Hepatocyte (in vitro differentiated cells): ENCODE data around the gene SLF1. TPM values are rescaled to one million over a fixed set of nuclear protein-coding genes. Genes with fewer than 3 reads are reported as not detected.

Experiments
- DNase-seq: peaks from one replicate; pipeline ENCODE4 v3.0.0-alpha.2; 2016; ENCODE audit warnings: low spot score
- H2AFZ ChIP-seq: fragments of 200-600 bp; sonication (generic); 2 replicates; pipeline ENCODE4 v1.6.0; 2016; ENCODE audit warnings: antibody characterized with exemption, mild to moderate bottlenecking
- H3K27ac ChIP-seq: fragments of 200-600 bp; sonication (generic); 2 replicates; pipeline ENCODE4 v1.5.1; 2016; ENCODE audit warnings: mild to moderate bottlenecking
- H3K27me3 ChIP-seq: fragments of 200-600 bp; sonication (generic); 2 replicates; pipeline ENCODE4 v1.6.1; 2016
- H3K36me3 ChIP-seq: fragments of 200-600 bp; sonication (generic); replicated peaks from 2 replicates; pipeline ENCODE4 v1.5.1; 2016; ENCODE audit warnings: low read depth; ENCODE audit not compliant: insufficient read depth
- H3K4me1 ChIP-seq: fragments of 200-600 bp; sonication (generic); 2 replicates; pipeline ENCODE4 v1.5.1; 2016; ENCODE audit warnings: mild to moderate bottlenecking, moderate library complexity; ENCODE audit not compliant: insufficient read depth
- H3K4me2 ChIP-seq: fragments of 200-600 bp; sonication (generic); 2 replicates; pipeline ENCODE4 v1.6.0; 2016
- H3K4me3 ChIP-seq: fragments of 200-600 bp; sonication (generic); 2 replicates; pipeline ENCODE4 v1.5.1; 2016; ENCODE audit warnings: mild to moderate bottlenecking
- H3K79me2 ChIP-seq: fragments of 200-600 bp; sonication (generic); 2 replicates; pipeline ENCODE4 v1.6.0; 2017; ENCODE audit warnings: mild to moderate bottlenecking
- H3K9me2 ChIP-seq: fragments of 200-600 bp; sonication (generic); replicated peaks from 2 replicates; pipeline ENCODE4 v1.6.0; 2017; ENCODE audit warnings: mild to moderate bottlenecking; ENCODE audit not compliant: insufficient read depth
- H3K9me3 ChIP-seq: fragments of 200-600 bp; sonication (generic); 2 replicates; pipeline ENCODE4 v1.5.1; 2016; ENCODE audit warnings: low read depth, mild to moderate bottlenecking
- H4K20me1 ChIP-seq: fragments of 200-600 bp; sonication (generic); 2 replicates; pipeline ENCODE4 v1.6.0; 2016; ENCODE audit warnings: mild to moderate bottlenecking; ENCODE audit not compliant: insufficient read depth, poor library complexity, severe bottlenecking
- CTCF ChIP-seq: fragments of 200-600 bp; sonication (generic); IDR thresholded peaks from 2 replicates; pipeline ENCODE4 v1.5.1; 2016; ENCODE audit warnings: antibody characterized with exemption, mild to moderate bottlenecking; ENCODE audit not compliant: poor library complexity
- EZH2 ChIP-seq: fragments of 200-600 bp; sonication (generic); IDR thresholded peaks from 2 replicates; pipeline ENCODE4 v1.6.1; 2016; ENCODE audit warnings: antibody characterized with exemption, mild to moderate bottlenecking, borderline replicate concordance
- EZH2phosphoT487 ChIP-seq: fragments of 200-600 bp; sonication (generic); IDR thresholded peaks from one replicate; pipeline ENCODE4 v1.6.1; 2018; ENCODE audit warnings: antibody characterized with exemption, mild to moderate bottlenecking, low read depth, moderate library complexity; ENCODE audit not compliant: unreplicated experiment, severe bottlenecking
- WGBS: methylation state at CpG from one replicate; pipeline ENCODE4 v1.1.6; 2016; ENCODE audit warnings: low lambda C conversion rate; ENCODE audit errors: missing lambda C conversion rate; 5-methylcytosine and 5-hydroxymethylcytosine counted together
- polyA plus RNA-seq: library from polyadenylated mRNA; unstranded; fragments of >200 nt; fragmentation: Nextera tagmentation; extraction: Ambion mirVana; gene quantifications from 2 replicates; pipeline ENCODE4 v1.2.1, GENCODE V29; 2016
- total RNA-seq: library from RNA; depleted of rRNA; stranded (reverse); fragments of >200 nt; gene quantifications from 2 replicates; pipeline ENCODE4 v1.2.3, GENCODE V29; 2014

The SLF1 gene
- total and polyA plus RNA-seq, 2 experiments from 2014 or later: 3.3 to 9.0 TPM

DNA sequence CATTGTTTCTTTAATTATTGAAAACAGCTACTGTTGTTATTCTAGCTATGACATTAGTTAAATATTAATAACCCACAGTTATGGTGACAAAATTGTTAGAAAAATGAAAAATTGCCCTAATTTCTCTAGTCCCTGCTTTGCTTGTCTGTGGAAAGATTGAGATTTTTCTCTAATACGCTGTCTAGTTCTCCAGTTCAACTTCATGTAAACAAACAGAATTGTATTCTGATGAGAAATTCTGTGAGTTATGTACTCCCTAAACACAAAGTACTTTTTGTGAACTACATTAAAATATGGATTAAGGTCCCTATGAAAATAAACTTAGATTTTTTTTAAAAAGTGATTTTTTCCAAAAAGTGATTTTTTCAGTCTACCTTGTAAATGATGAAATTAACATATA is 8.7 kb downstream of the SLF1 start:
- TF ChIP-seq EZH2 (no peak), CTCF (no peak), EZH2phosphoT487 (no peak)
- H3K79me2 ChIP-seq: peaks cover 9% of the 10 kb centered on the region
- H2AFZ ChIP-seq: no peak overlapping the region
- H3K36me3 ChIP-seq: no peaks in the 10 kb centered on the region
- DNase-seq: no peak
- no peak overlapping the region for H3K4me2 ChIP-seq
- no peaks in the 10 kb centered on the region for H3K9me2 ChIP-seq
- no peak overlapping the region for H3K27ac ChIP-seq
- H3K27me3 ChIP-seq: no peaks in the 10 kb centered on the region
- no peaks in the 10 kb centered on the region for H3K9me3 ChIP-seq
- 94% methylated on average over 1 of the region's 1 CpG for WGBS
- no peaks in the 10 kb centered on the region for H3K4me1 ChIP-seq
- no peak overlapping the region for H3K4me3 ChIP-seq
- H4K20me1 ChIP-seq: no peaks in the 10 kb centered on the region

- Histone ChIP-seq H4K20me1 (no peaks in the 10 kb centered on the region), H3K4me1 (no peaks in the 10 kb centered on the region), H3K9me3 (no peaks in the 10 kb centered on the region), H3K9me2 (no peaks in the 10 kb centered on the region), H3K27ac (no peak overlapping the region), H3K4me2 (no peak overlapping the region), H2AFZ (no peak overlapping the region), H3K27me3 (no peaks in the 10 kb centered on the region), H3K79me2 (no peaks in the 10 kb centered on the region), H3K4me3 (no peak overlapping the region), H3K36me3 (no peaks in the 10 kb centered on the region)
- TF ChIP-seq EZH2phosphoT487 (no peak), EZH2 (no peak)
- 94% methylated on average over 2 of the region's 2 CpGs for WGBS
- no peak for DNase-seq
Measured at GRCh38 chr5:94632024-94632423, 13.6 kb downstream of the SLF1 start.

DNA sequence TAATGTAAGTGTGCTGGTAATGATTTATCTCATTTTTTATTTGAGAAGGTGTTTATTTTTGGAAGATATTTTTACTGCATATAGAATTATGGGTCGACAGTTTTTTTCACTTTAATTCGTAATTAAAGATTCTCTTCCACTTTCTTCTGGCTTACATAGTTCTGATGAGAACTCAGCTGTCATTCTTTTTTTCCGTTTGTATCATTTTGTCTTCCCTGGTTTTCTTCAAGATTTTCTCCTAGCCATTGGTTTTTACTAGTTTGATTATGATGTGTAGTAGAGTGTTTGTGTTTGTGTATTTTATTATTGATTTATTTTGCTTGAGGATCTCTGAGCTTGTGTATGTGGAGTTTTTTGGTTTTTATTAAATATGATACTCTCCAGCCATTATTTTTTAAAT is 21.7 kb downstream of the SLF1 start:
- DNase-seq: no peak
- H3K9me2 ChIP-seq: no peaks in the 10 kb centered on the region
- H3K79me2 ChIP-seq: no peaks in the 10 kb centered on the region
- no peak overlapping the region for H3K27ac ChIP-seq
- H3K4me2 ChIP-seq: no peak overlapping the region
- no peaks in the 10 kb centered on the region for H4K20me1 ChIP-seq
- H3K36me3 ChIP-seq: no peaks in the 10 kb centered on the region
- 98% methylated on average over 3 of the region's 3 CpGs for WGBS
- H3K27me3 ChIP-seq: no peaks in the 10 kb centered on the region
- H3K4me3 ChIP-seq: no peak overlapping the region
- TF ChIP-seq EZH2 (no peak), EZH2phosphoT487 (no peak), CTCF (no peak)
- H3K9me3 ChIP-seq: peaks cover 9% of the 10 kb centered on the region
- no peaks in the 10 kb centered on the region for H3K4me1 ChIP-seq
- no peak overlapping the region for H2AFZ ChIP-seq

DNA sequence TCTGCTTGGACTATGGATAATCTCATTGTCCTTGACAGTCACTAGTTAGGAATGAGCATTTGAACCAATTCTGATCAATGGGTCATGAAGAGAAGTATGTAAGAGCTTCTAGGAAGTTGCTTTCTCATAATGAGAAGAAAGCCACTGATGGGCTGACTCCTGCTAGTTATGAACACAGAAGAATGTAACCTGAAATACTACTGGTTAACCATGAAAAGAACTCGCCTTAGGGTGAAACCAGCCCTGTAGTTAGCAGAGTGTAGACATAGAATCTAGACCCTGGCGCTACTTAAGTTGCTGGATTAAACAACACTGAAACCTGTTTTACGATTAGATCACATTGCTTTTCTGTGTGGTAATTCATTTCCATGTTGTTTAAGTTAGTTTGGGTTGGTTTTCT is 26.6 kb downstream of the SLF1 start:
- Histone ChIP-seq H3K4me2 (no peak overlapping the region), H4K20me1 (no peaks in the 10 kb centered on the region), H3K27me3 (no peaks in the 10 kb centered on the region), H3K4me1 (no peaks in the 10 kb centered on the region), H2AFZ (no peak overlapping the region), H3K9me3 (peaks cover 5% of the 10 kb centered on the region), H3K27ac (no peak overlapping the region), H3K4me3 (no peak overlapping the region), H3K36me3 (no peaks in the 10 kb centered on the region), H3K9me2 (no peaks in the 10 kb centered on the region), H3K79me2 (no peaks in the 10 kb centered on the region)
- DNase-seq: no peak
- TF ChIP-seq EZH2 (no peak), EZH2phosphoT487 (no peak), CTCF (no peak)
- WGBS: 98% methylated on average over 3 of the region's 3 CpGs
